A549 (cell line): ENCODE data around the gene ASAP2. TPM values are rescaled to one million over a fixed set of nuclear protein-coding genes. Genes with fewer than 3 reads are reported as not detected.

ENCODE experiments used
- ATAC-seq, 2 experiments: fragments of 200-7000 bp in 1 of 2; fragments of >200 bp in 1 of 2; cut with Nextera tagmentation in 1 of 2; cut with Tn5 transposase in 1 of 2; 3 replicates each; pipeline versions ENCODE4 v1.8.0 to v1.9.1; 2018 to 2020; ENCODE audit warnings: mild to moderate bottlenecking in 1 of 2, moderate library complexity in 1 of 2
- CTCF ChIA-PET: fragments of 300-600 bp; sonication (Branson Sonifier 250); formaldehyde crosslinking; extraction: SDS; loops from one replicate; lab custom pipeline; 2021; ENCODE audit warnings: antibody characterized with exemption, inconsistent platforms; lab: Yijun Ruan, JAX
- POLR2A ChIA-PET: fragments of 350-600 bp; formaldehyde crosslinking; extraction: SDS; loops from one replicate; lab custom pipeline; 2021; ENCODE audit warnings: antibody characterized with exemption, inconsistent platforms; lab: Yijun Ruan, JAX
- DNase-seq, 2 experiments: peaks; one replicate each; pipeline versions ENCODE4 v3.0.0 to v3.0.0-alpha.2; 2011 to 2016; ENCODE audit warnings: low read depth in 1 of 2, low spot score in 1 of 2
- FAIRE-seq: peaks from 2 replicates; lab custom pipeline; 2011; peaks lifted over from hg19 to GRCh38; lab: Jason Lieb, UNC
- H3K27ac ChIP-seq, 2 experiments: fragments of >200 bp; sonication (Bioruptor Twin); formaldehyde crosslinking; 3 replicates each; pipeline ENCODE4 v1.5.1; 2016 to 2017
- H3K4me1 ChIP-seq: fragments of >200 bp; sonication (Bioruptor Twin); formaldehyde crosslinking; 3 replicates; pipeline ENCODE4 v1.6.1; 2016
- H3K4me2 ChIP-seq: fragments of >200 bp; sonication (Bioruptor Twin); formaldehyde crosslinking; 3 replicates; pipeline ENCODE4 v1.6.1; 2016
- H3K4me3 ChIP-seq: fragments of >200 bp; sonication (Bioruptor Twin); formaldehyde crosslinking; 3 replicates; pipeline ENCODE4 v1.5.1; 2016
- H3K9me3 ChIP-seq: fragments of >200 bp; sonication (Bioruptor Twin); formaldehyde crosslinking; 3 replicates; pipeline ENCODE4 v1.6.1; 2016
- BHLHE40 ChIP-seq: IDR thresholded peaks from 2 replicates; pipeline ENCODE4 v1.6.1; 2012; ENCODE audit warnings: low read depth, low read length, inconsistent platforms
- CBX2 ChIP-seq: fragments of 200-600 bp; sonication (generic); IDR thresholded peaks from 2 replicates; pipeline ENCODE4 v1.6.1; 2016; ENCODE audit warnings: low read depth, mild to moderate bottlenecking, borderline replicate concordance
- CHD2 ChIP-seq: fragments of 150-350 bp; IDR thresholded peaks from 2 replicates; pipeline ENCODE4 v1.6.1; 2014; ENCODE audit warnings: low read length; ENCODE audit not compliant: partially characterized antibody
- EHMT2 ChIP-seq: fragments of 200-600 bp; sonication (generic); IDR thresholded peaks from 2 replicates; pipeline ENCODE4 v1.6.1; 2016; ENCODE audit warnings: antibody characterized with exemption, low read depth, mild to moderate bottlenecking, moderate library complexity
- ELK1 ChIP-seq: fragments of 150-350 bp; IDR thresholded peaks from 2 replicates; pipeline ENCODE4 v1.6.1; 2014; ENCODE audit warnings: low read depth, mild to moderate bottlenecking, low read length
- EP300 ChIP-seq, 2 experiments: fragments of >200 bp; sonication (Bioruptor Twin); formaldehyde crosslinking; IDR thresholded peaks; 2 replicates in 1 of 2; 3 replicates in 1 of 2; pipeline ENCODE4 v1.6.1; 2016 to 2017
- HOXA7 ChIP-seq: fragments of 250-450 bp; sonication (Bioruptor Pico); IDR thresholded peaks from 2 replicates; pipeline ENCODE4 v1.5.0; 2020; ENCODE audit warnings: mild to moderate bottlenecking, moderate library complexity
- HOXB5 ChIP-seq: fragments of 250-450 bp; sonication (Bioruptor Pico); IDR thresholded peaks from 2 replicates; pipeline ENCODE4 v1.5.0; 2020; ENCODE audit warnings: mild to moderate bottlenecking, moderate library complexity
- JUN ChIP-seq, 2 experiments: fragments of >200 bp; sonication (Bioruptor Twin); formaldehyde crosslinking; IDR thresholded peaks; 2 replicates in 1 of 2; 3 replicates in 1 of 2; pipeline ENCODE4 v1.6.1; 2016 to 2017
- KDM1A ChIP-seq: fragments of 200-600 bp; sonication (generic); IDR thresholded peaks from 2 replicates; pipeline ENCODE4 v1.6.1; 2016; ENCODE audit warnings: low read depth, mild to moderate bottlenecking
- KDM5A ChIP-seq: fragments of 200-600 bp; sonication (generic); IDR thresholded peaks from 2 replicates; pipeline ENCODE4 v1.6.1; 2016; ENCODE audit warnings: antibody characterized with exemption, mild to moderate bottlenecking
- MAX ChIP-seq: IDR thresholded peaks from 2 replicates; pipeline ENCODE4 v1.6.1; 2012
- MAZ ChIP-seq: fragments of 150-350 bp; IDR thresholded peaks from 2 replicates; pipeline ENCODE4 v1.6.1; 2014; ENCODE audit warnings: antibody characterized with exemption, low read depth, low read length, borderline replicate concordance
- NFE2L2 ChIP-seq: fragments of 150-350 bp; conservative IDR thresholded peaks from 2 replicates; pipeline ENCODE4 v1.6.1; 2014; ENCODE audit warnings: low read length
- PHF8 ChIP-seq: fragments of 200-600 bp; sonication (generic); IDR thresholded peaks from 2 replicates; pipeline ENCODE4 v1.6.1; 2016; ENCODE audit warnings: low read depth, mild to moderate bottlenecking, antibody characterized with exemption, moderate library complexity, borderline replicate concordance
- POLR2AphosphoS2 ChIP-seq: conservative IDR thresholded peaks from 2 replicates; pipeline ENCODE4 v1.6.1; 2012; ENCODE audit warnings: low read length, improper control_type of control experiment, inconsistent platforms
- RAD21 ChIP-seq, 2 experiments: fragments of >200 bp in 1 of 2; sonication (Bioruptor Twin) in 1 of 2; formaldehyde crosslinking in 1 of 2; IDR thresholded peaks in 1 of 2; conservative IDR thresholded peaks in 1 of 2; 2 replicates in 1 of 2; 3 replicates in 1 of 2; pipeline ENCODE4 v1.6.1; 2012 to 2018; ENCODE audit warnings: inconsistent platforms in 1 of 2
- RARB ChIP-seq: fragments of 250-450 bp; sonication (Bioruptor Pico); IDR thresholded peaks from 2 replicates; pipeline ENCODE4 v1.8.0; 2021; ENCODE audit warnings: mild to moderate bottlenecking, moderate library complexity
- RNF2 ChIP-seq: fragments of 200-600 bp; sonication (generic); IDR thresholded peaks from 2 replicates; pipeline ENCODE4 v1.6.1; 2016; ENCODE audit warnings: low read depth, mild to moderate bottlenecking, antibody characterized with exemption, moderate library complexity, borderline replicate concordance
- SREBF2 ChIP-seq: fragments of 450-650 bp; IDR thresholded peaks from 2 replicates; pipeline ENCODE4 v1.6.1; 2014; ENCODE audit warnings: mild to moderate bottlenecking, moderate library complexity
- TFCP2L1 ChIP-seq: fragments of 250-450 bp; sonication (Bioruptor Pico); IDR thresholded peaks from 2 replicates; pipeline ENCODE4 v1.5.0; 2021; ENCODE audit warnings: mild to moderate bottlenecking
- WGBS: methylation state at CpG from one replicate; pipeline ENCODE4 v1.1.6; 2017; ENCODE audit errors: missing lambda C conversion rate; 5-methylcytosine and 5-hydroxymethylcytosine counted together
- polyA plus RNA-seq, 4 experiments: library from polyadenylated mRNA; depleted of rRNA in 3 of 4; stranded (reverse); fragments of >200 nt; fragmentation: RNase III in 1 of 4; extraction: RNeasy Plus Mini Kit Qiagen cat#74134 plus additional on column Dnase treatment in 1 of 4; gene quantifications; 2 replicates in 3 of 4; 3 replicates in 1 of 4; pipeline ENCODE4 v1.2.3, GENCODE V29; 2011 to 2017
- TF ChIP-seq, protein P1 (sequence below): fragments of 450-650 bp; IDR thresholded peaks from 2 replicates; pipeline ENCODE4 v1.6.1; 2014; ENCODE audit warnings: antibody characterized with exemption
- TF ChIP-seq, protein P2 (sequence below): fragments of 250-450 bp; sonication (Bioruptor Pico); IDR thresholded peaks from 2 replicates; pipeline ENCODE4 v1.5.0; 2020; ENCODE audit warnings: low read depth, mild to moderate bottlenecking, moderate library complexity
- TF ChIP-seq, protein P3 (sequence below): fragments of 250-450 bp; sonication (Bioruptor Pico); IDR thresholded peaks from 2 replicates; pipeline ENCODE4 v1.5.0; 2021; ENCODE audit warnings: mild to moderate bottlenecking, moderate library complexity, borderline replicate concordance

Gene ASAP2
- polyA plus RNA-seq, 2 of the 4 experiments (the other 2 are of a cell fraction), result 17.8 to 27.9 TPM

DNA sequence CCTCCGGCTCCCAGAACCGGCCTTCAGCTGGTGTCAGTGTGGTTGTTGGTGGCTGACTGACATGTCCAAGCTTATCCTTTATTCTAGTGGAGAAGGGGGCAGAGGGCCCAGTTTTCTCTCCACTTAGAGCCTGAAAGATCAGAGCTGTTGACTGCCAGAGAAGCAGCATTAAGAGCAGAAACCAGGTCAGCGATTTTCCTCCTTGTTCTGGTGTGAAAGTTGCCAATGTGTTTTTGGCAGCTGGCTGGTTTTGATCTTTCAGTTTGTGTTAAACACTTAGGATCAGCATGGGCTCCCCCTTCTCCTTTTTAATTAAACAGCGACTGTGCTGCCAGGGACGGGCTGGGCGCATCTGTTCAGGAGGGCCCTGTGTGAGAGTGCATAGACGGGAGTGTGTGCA lies 100.9 kb downstream of the ASAP2 start (continued):
- TF ChIP-seq, protein P1, sequence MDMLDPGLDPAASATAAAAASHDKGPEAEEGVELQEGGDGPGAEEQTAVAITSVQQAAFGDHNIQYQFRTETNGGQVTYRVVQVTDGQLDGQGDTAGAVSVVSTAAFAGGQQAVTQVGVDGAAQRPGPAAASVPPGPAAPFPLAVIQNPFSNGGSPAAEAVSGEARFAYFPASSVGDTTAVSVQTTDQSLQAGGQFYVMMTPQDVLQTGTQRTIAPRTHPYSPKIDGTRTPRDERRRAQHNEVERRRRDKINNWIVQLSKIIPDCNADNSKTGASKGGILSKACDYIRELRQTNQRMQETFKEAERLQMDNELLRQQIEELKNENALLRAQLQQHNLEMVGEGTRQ, result no peak
- TF ChIP-seq EP300 (IDR thresholded peaks at IDR 0.05), result no peak
- TF ChIP-seq RAD21 (conservative IDR thresholded peaks at IDR 0.05 in 1 of 2, IDR thresholded peaks at IDR 0.05 in 1 of 2), result no peak
- TF ChIP-seq POLR2AphosphoS2, result no peak
- TF ChIP-seq, protein P2, sequence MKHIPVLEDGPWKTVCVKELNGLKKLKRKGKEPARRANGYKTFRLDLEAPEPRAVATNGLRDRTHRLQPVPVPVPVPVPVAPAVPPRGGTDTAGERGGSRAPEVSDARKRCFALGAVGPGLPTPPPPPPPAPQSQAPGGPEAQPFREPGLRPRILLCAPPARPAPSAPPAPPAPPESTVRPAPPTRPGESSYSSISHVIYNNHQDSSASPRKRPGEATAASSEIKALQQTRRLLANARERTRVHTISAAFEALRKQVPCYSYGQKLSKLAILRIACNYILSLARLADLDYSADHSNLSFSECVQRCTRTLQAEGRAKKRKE (CRISPR knock-in tag), result no peak
- TF ChIP-seq JUN (IDR thresholded peaks at IDR 0.05), result no peak
- no peak for TF ChIP-seq MAX
- no peak for TF ChIP-seq CBX2
- no peak for TF ChIP-seq TFCP2L1 (CRISPR knock-in tag)

- peaks cover 55% of the 10 kb centered on the region for H3K4me1 ChIP-seq
- POLR2A ChIA-PET, result no interaction called here
- DNase-seq, result no peak
- no peak overlapping the region for H3K4me2 ChIP-seq
- no peak for FAIRE-seq
- H3K27ac ChIP-seq, result peak overlapping the region in 1 of 2 experiments; percentile 86; a peak in 3 of 6 replicates
- TF ChIP-seq EP300 (IDR thresholded peaks at IDR 0.05), result no peak
- no peak for TF ChIP-seq CHD2
- TF ChIP-seq, all 56 proteins: peak for 0
- CTCF ChIA-PET, result interaction anchor here (1.9 to 2.9 kb wide), 2 partner anchors 13 to 103 kb away, joined by 4 to 7 read pairs; partner anchors contain the start of gene ASAP2
- ATAC-seq, result no peak
- no peak overlapping the region for H3K4me3 ChIP-seq
- 88% methylated on average over 14 of the region's 14 CpGs for WGBS
- no peaks in the 10 kb centered on the region for H3K9me3 ChIP-seq
Observed at GRCh38 chr2:9308186-9308955, 101.8 kb downstream of the ASAP2 start.

- H3K4me3 ChIP-seq, result no peak overlapping the region
- no peak for TF ChIP-seq KDM5A
- no peak for TF ChIP-seq ELK1
- 0 out of 2 replicates have a peak, but pooled peaks have one; percentile 1 for TF ChIP-seq NFE2L2
- WGBS, result 96% methylated on average over 9 of the region's 9 CpGs
- ChIA-PET CTCF (interaction anchor here (0.5 to 4.0 kb wide), 6 partner anchors 12 to 979 kb away, joined by 3 to 24 read pairs (median 5); partner anchors contain the start of gene ASAP2), POLR2A (no interaction called here)
- H3K9me3 ChIP-seq, result no peaks in the 10 kb centered on the region
- H3K4me2 ChIP-seq, result peak overlapping the region; percentile 64; the same call in 1 of the 3 replicates
- peak overlapping the region; percentile 67 to 86 for H3K27ac ChIP-seq
- H3K4me1 ChIP-seq, result peaks cover 55% of the 10 kb centered on the region
- FAIRE-seq (no peak), DNase-seq (no peak), ATAC-seq (no peak)
Observed at GRCh38 chr2:9309147-9309546, 102.5 kb downstream of the ASAP2 start.

DNA sequence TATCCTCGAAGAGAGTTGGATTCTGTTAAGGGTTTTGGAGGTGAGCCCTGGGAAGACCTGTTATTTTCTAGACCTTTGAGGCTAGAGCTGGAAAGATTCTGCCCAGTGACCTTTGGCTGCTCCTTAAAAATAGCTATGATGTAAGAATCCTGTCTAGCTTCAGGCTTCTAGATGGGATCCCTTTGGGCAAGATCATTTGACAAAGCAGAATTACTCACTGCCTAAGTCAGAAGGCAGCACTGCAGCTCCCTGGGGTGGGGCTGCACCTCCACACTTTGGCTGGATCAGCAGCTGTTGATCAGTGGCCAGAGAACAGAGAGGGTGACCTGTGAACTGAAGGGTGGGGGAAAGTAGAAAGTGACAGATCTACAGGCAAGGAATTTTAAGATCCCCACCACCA lies 103.8 kb downstream of the ASAP2 start:
- peak; percentile 66 to 81 for DNase-seq
- ChIA-PET CTCF (interaction anchor here (1.0 to 4.0 kb wide), 13 partner anchors 11 to 168 kb away, joined by 3 to 24 read pairs (median 3); partner anchors contain the start of gene ASAP2), POLR2A (interaction anchor here (0.6 to 1.5 kb wide), 8 partner anchors 22 to 104 kb away, joined by 3 to 8 read pairs (median 4); partner anchors contain the start of gene ASAP2)
- Histone ChIP-seq H3K27ac (peak overlapping the region; percentile 67 to 86), H3K4me3 (no peak overlapping the region), H3K4me1 (peaks cover 55% of the 10 kb centered on the region), H3K4me2 (peak overlapping the region; percentile 64), H3K9me3 (no peaks in the 10 kb centered on the region)
- WGBS, result 27% methylated on average over 1 of the region's 1 CpG
- peak; percentile 89 to 91 for ATAC-seq
- FAIRE-seq, result no peak
- TF ChIP-seq SREBF2 (no peak), KDM1A (no peak), EHMT2 (no peak), EP300 (IDR thresholded peaks at IDR 0.05) (peak in 1 of 2 experiments; percentile 20; a peak in 1 of 5 replicates), RARB (CRISPR knock-in tag) (0 out of 2 replicates have a peak, but pooled peaks have one; percentile 26), HOXA7 (CRISPR knock-in tag) (no peak), PHF8 (no peak), RNF2 (no peak), CBX2 (no peak), HOXB5 (CRISPR knock-in tag) (no peak), MAZ (no peak), BHLHE40 (no peak)
- TF ChIP-seq, protein P3, sequence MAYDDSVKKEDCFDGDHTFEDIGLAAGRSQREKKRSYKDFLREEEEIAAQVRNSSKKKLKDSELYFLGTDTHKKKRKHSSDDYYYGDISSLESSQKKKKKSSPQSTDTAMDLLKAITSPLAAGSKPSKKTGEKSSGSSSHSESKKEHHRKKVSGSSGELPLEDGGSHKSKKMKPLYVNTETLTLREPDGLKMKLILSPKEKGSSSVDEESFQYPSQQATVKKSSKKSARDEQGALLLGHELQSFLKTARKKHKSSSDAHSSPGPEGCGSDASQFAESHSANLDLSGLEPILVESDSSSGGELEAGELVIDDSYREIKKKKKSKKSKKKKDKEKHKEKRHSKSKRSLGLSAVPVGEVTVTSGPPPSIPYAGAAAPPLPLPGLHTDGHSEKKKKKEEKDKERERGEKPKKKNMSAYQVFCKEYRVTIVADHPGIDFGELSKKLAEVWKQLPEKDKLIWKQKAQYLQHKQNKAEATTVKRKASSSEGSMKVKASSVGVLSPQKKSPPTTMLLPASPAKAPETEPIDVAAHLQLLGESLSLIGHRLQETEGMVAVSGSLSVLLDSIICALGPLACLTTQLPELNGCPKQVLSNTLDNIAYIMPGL (CRISPR knock-in tag), result no peak
